H9 (cell line): Measurements from ENCODE around the gene TMEM252. TPM values are rescaled to one million over a fixed set of nuclear protein-coding genes. Genes with fewer than 3 reads are reported as not detected.

Experiments used
- DNase-seq: peaks from one replicate; pipeline ENCODE4 v3.0.0-alpha.2; 2017
- H2AFZ ChIP-seq: one replicate; pipeline ENCODE4 v1.6.1; 2013; ENCODE audit warnings: mild to moderate bottlenecking, low read length, control low read depth, moderate library complexity
- H2AK5ac ChIP-seq: 2 replicates; pipeline ENCODE4 v1.6.1; 2013; ENCODE audit warnings: low read length, control low read depth, mixed read lengths; ENCODE audit not compliant: insufficient read length
- H2BK120ac ChIP-seq: one replicate; pipeline ENCODE4 v1.6.1; 2013; ENCODE audit warnings: low read depth, mild to moderate bottlenecking, low read length, control low read depth, inconsistent platforms; ENCODE audit not compliant: poor library complexity, severe bottlenecking
- H2BK12ac ChIP-seq: 2 replicates; pipeline ENCODE4 v1.6.1; 2013; ENCODE audit warnings: low read length, control low read depth, mixed read lengths, low read depth; ENCODE audit not compliant: insufficient read length
- H2BK15ac ChIP-seq: 2 replicates; pipeline ENCODE4 v1.6.1; 2013; ENCODE audit warnings: low read depth, low read length, control low read depth
- H2BK20ac ChIP-seq: one replicate; pipeline ENCODE4 v1.6.1; 2013; ENCODE audit warnings: low read depth, mild to moderate bottlenecking, low read length, control low read depth, inconsistent platforms; ENCODE audit not compliant: poor library complexity, severe bottlenecking
- H2BK5ac ChIP-seq: 2 replicates; pipeline ENCODE4 v1.6.1; 2013; ENCODE audit warnings: low read length, control low read depth, mixed read lengths; ENCODE audit not compliant: insufficient read length
- H3K14ac ChIP-seq: 2 replicates; pipeline ENCODE4 v1.6.1; 2013; ENCODE audit warnings: low read length, control low read depth; ENCODE audit not compliant: insufficient read depth
- H3K18ac ChIP-seq: 2 replicates; pipeline ENCODE4 v1.6.1; 2013; ENCODE audit warnings: low read depth, mild to moderate bottlenecking, mixed read lengths, low read length, control low read depth; ENCODE audit not compliant: insufficient read length
- H3K23ac ChIP-seq: 2 replicates; pipeline ENCODE4 v1.6.1; 2013; ENCODE audit warnings: low read length, control low read depth, mixed read lengths, low read depth; ENCODE audit not compliant: insufficient read length
- H3K23me2 ChIP-seq: 2 replicates; pipeline ENCODE4 v1.6.1; 2013; ENCODE audit warnings: low read depth, mild to moderate bottlenecking, mixed read lengths, low read length, control low read depth; ENCODE audit not compliant: insufficient read length, poor library complexity, severe bottlenecking
- H3K27ac ChIP-seq: 2 replicates; pipeline ENCODE4 v1.5.1; 2013; ENCODE audit warnings: low read length, control low read depth, mixed read lengths, low read depth; ENCODE audit not compliant: insufficient read length
- H3K27me3 ChIP-seq: 2 replicates; pipeline ENCODE4 v1.6.1; 2013; ENCODE audit warnings: low read length, control low read depth, inconsistent platforms; ENCODE audit not compliant: insufficient read depth
- H3K4ac ChIP-seq: 2 replicates; pipeline ENCODE4 v1.6.1; 2013; ENCODE audit warnings: low read depth, mild to moderate bottlenecking, control low read depth, inconsistent platforms, low read length, moderate library complexity
- H3K4me1 ChIP-seq: 2 replicates; pipeline ENCODE4 v1.6.1; 2013; ENCODE audit warnings: low read length, control low read depth, inconsistent platforms; ENCODE audit not compliant: insufficient read depth
- H3K4me2 ChIP-seq: 2 replicates; pipeline ENCODE4 v1.6.1; 2013; ENCODE audit warnings: low read length, control low read depth, mixed read lengths; ENCODE audit not compliant: insufficient read length, insufficient read depth
- H3K56ac ChIP-seq: 2 replicates; pipeline ENCODE4 v1.6.1; 2013; ENCODE audit warnings: low read depth, mild to moderate bottlenecking, mixed read lengths, low read length, control low read depth; ENCODE audit not compliant: insufficient read length
- H3K79me1 ChIP-seq: 2 replicates; pipeline ENCODE4 v1.6.1; 2013; ENCODE audit warnings: low read depth, mild to moderate bottlenecking, moderate library complexity, low read length, control low read depth, inconsistent platforms; ENCODE audit not compliant: insufficient read depth, poor library complexity, severe bottlenecking
- H3K79me2 ChIP-seq: 2 replicates; pipeline ENCODE4 v1.6.1; 2013; ENCODE audit warnings: low read length, control low read depth, inconsistent platforms; ENCODE audit not compliant: insufficient read depth
- H3K9ac ChIP-seq: 2 replicates; pipeline ENCODE4 v1.6.1; 2013; ENCODE audit warnings: low read length, control low read depth, mixed read lengths; ENCODE audit not compliant: insufficient read length; ENCODE audit errors: extremely low read depth
- H3K9me3 ChIP-seq: one replicate; pipeline ENCODE4 v1.6.1; 2013; ENCODE audit warnings: low read depth, low read length, inconsistent platforms; ENCODE audit not compliant: control insufficient read depth
- H3T11ph ChIP-seq: one replicate; pipeline ENCODE4 v1.6.1; 2013; ENCODE audit warnings: mild to moderate bottlenecking, low read length, control low read depth, inconsistent platforms
- H4K20me1 ChIP-seq: one replicate; pipeline ENCODE4 v1.6.1; 2013; ENCODE audit not compliant: control insufficient read depth, insufficient read length, insufficient read depth
- H4K5ac ChIP-seq: 2 replicates; pipeline ENCODE4 v1.6.1; 2013; ENCODE audit warnings: low read depth, mild to moderate bottlenecking, mixed read lengths, low read length, control low read depth; ENCODE audit not compliant: insufficient read length
- H4K8ac ChIP-seq: replicated peaks from 2 replicates; pipeline ENCODE4 v1.6.1; 2013; ENCODE audit warnings: low read length, control low read depth, mixed read lengths, low read depth; ENCODE audit not compliant: insufficient read length
- H4K91ac ChIP-seq: 2 replicates; pipeline ENCODE4 v1.6.1; 2013; ENCODE audit warnings: low read depth, mild to moderate bottlenecking, moderate library complexity, mixed read lengths, low read length, control low read depth; ENCODE audit not compliant: insufficient read length
- H3K27ac Mint-ChIP-seq, 3 experiments: 2 replicates in 2 of 3; 3 replicates in 1 of 3; pipeline ENCODE4 v1.8.0; 2020 to 2021; ENCODE audit warnings: mixed read lengths in 3 of 3, mild to moderate bottlenecking in 1 of 3, moderate library complexity in 1 of 3
- H3K27me3 Mint-ChIP-seq: 2 replicates; pipeline ENCODE4 v1.8.0; 2021; ENCODE audit warnings: low read depth, mild to moderate bottlenecking, moderate library complexity, mixed read lengths
- H3K36me3 Mint-ChIP-seq, 3 experiments: 2 replicates in 2 of 3; 3 replicates in 1 of 3; pipeline ENCODE4 v1.8.0; 2020 to 2021; ENCODE audit warnings: low read depth in 3 of 3, mixed read lengths in 3 of 3; ENCODE audit not compliant: insufficient read depth in 1 of 3
- H3K4me1 Mint-ChIP-seq, 2 experiments: 2 replicates each; pipeline ENCODE4 v1.8.0; 2020; ENCODE audit warnings: mixed read lengths in 2 of 2
- H3K4me3 Mint-ChIP-seq, 2 experiments: 2 replicates in 1 of 2; 3 replicates in 1 of 2; pipeline ENCODE4 v1.8.0; 2020 to 2021; ENCODE audit warnings: mild to moderate bottlenecking in 2 of 2, mixed read lengths in 2 of 2, moderate library complexity in 1 of 2
- H3K9me3 Mint-ChIP-seq, 2 experiments: 2 replicates in 1 of 2; 3 replicates in 1 of 2; pipeline ENCODE4 v1.8.0; 2020; ENCODE audit warnings: mild to moderate bottlenecking in 2 of 2, mixed read lengths in 2 of 2, moderate library complexity in 1 of 2
- total RNA-seq: library from RNA; stranded (reverse); gene quantifications from 2 replicates; pipeline ENCODE4 v1.2.1, GENCODE V29; 2021
- TF ChIP-seq, protein P1 (sequence below): fragments of 200-600 bp; sonication (generic); conservative IDR thresholded peaks from 3 replicates; pipeline ENCODE4 v1.8.0; 2021; ENCODE audit warnings: antibody characterized with exemption, mild to moderate bottlenecking

The TMEM252 gene
- total RNA-seq, 1 experiment from 2014 or later: not detected

GRCh38 chr9:68547417-68547816, 6.7 kb upstream of the TMEM252 start:
- no peaks in the 10 kb centered on the region for H3K79me2 ChIP-seq
- Mint-ChIP-seq H3K4me1 (no peaks in the 10 kb centered on the region), H3K36me3 (no peaks in the 10 kb centered on the region), H3K27me3 (peaks cover 82% of the 10 kb centered on the region), H3K4me3 (no peak overlapping the region), H3K9me3 (no peaks in the 10 kb centered on the region), H3K27ac (no peak overlapping the region)
- H4K8ac ChIP-seq: no peak overlapping the region
- H3K4me1 ChIP-seq: no peaks in the 10 kb centered on the region
- no peak for DNase-seq
- no peak overlapping the region for H4K5ac ChIP-seq
- no peak overlapping the region for H3K56ac ChIP-seq
- no peak overlapping the region for H2BK5ac ChIP-seq
- no peak overlapping the region for H2AK5ac ChIP-seq
- H3K9ac ChIP-seq: no peak overlapping the region
- H3K23me2 ChIP-seq: no peaks in the 10 kb centered on the region
- no peak overlapping the region for H2BK12ac ChIP-seq
- H3K23ac ChIP-seq: no peak overlapping the region
- no peaks in the 10 kb centered on the region for H4K20me1 ChIP-seq
- no peak overlapping the region for H4K91ac ChIP-seq
- H2AFZ ChIP-seq: no peak overlapping the region
- no peak overlapping the region for H3T11ph ChIP-seq
- H3K4me2 ChIP-seq: no peak overlapping the region
- no peak overlapping the region for H3K27ac ChIP-seq
- no peaks in the 10 kb centered on the region for H3K9me3 ChIP-seq
- no peak overlapping the region for H2BK120ac ChIP-seq
- H2BK15ac ChIP-seq: no peak overlapping the region
- H3K14ac ChIP-seq: no peak overlapping the region
- H3K18ac ChIP-seq: no peak overlapping the region
- TF ChIP-seq, protein P1, sequence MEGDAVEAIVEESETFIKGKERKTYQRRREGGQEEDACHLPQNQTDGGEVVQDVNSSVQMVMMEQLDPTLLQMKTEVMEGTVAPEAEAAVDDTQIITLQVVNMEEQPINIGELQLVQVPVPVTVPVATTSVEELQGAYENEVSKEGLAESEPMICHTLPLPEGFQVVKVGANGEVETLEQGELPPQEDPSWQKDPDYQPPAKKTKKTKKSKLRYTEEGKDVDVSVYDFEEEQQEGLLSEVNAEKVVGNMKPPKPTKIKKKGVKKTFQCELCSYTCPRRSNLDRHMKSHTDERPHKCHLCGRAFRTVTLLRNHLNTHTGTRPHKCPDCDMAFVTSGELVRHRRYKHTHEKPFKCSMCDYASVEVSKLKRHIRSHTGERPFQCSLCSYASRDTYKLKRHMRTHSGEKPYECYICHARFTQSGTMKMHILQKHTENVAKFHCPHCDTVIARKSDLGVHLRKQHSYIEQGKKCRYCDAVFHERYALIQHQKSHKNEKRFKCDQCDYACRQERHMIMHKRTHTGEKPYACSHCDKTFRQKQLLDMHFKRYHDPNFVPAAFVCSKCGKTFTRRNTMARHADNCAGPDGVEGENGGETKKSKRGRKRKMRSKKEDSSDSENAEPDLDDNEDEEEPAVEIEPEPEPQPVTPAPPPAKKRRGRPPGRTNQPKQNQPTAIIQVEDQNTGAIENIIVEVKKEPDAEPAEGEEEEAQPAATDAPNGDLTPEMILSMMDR: no peak
- no peak overlapping the region for H2BK20ac ChIP-seq
- H3K27me3 ChIP-seq: no peaks in the 10 kb centered on the region; the same call in 1 of the 2 replicates
- H3K4ac ChIP-seq: no peak overlapping the region
- H3K79me1 ChIP-seq: no peaks in the 10 kb centered on the region
